Fibroblast of the conjunctiva (primary cell): ENCODE results near the gene TRAPPC2.

Experiments
- DNase-seq: peaks from one replicate; pipeline ENCODE4 v3.0.0-alpha.2; 2010; ENCODE audit warnings: low read depth

The TRAPPC2 gene

GRCh38 chrX:13734278-13735172 lies at the start of gene TRAPPC2, which contains the start of gene OFD1:
Gene TRAPPC2 (minus strand): TSS chrX:13734620. CDS start chrX:13719963, 14,657 bp downstream.
Gene OFD1 (plus strand): TSS chrX:13734748. CDS start chrX:13735072, 324 bp downstream.
- DNase-seq: peak; percentile 95

GRCh38 chrX:13780868-13781427 lies 46.5 kb upstream of the TRAPPC2 start:
- DNase-seq: no peak

- DNase-seq: peak; percentile 49
These were observed 44.5 kb upstream of the TRAPPC2 start for GRCh38 chrX:13778916-13779315.

- no peak for DNase-seq
These were observed 42.0 kb upstream of the TRAPPC2 start for GRCh38 chrX:13776387-13776786.

- no peak for DNase-seq
These were observed 41.4 kb upstream of the TRAPPC2 start for GRCh38 chrX:13775837-13776236.

- DNase-seq: no peak
These were observed 40.3 kb upstream of the TRAPPC2 start for GRCh38 chrX:13774696-13775095.

- DNase-seq: no peak
These were observed 35.7 kb upstream of the TRAPPC2 start for GRCh38 chrX:13770013-13770535.

- DNase-seq: no peak
These were observed 34.5 kb upstream of the TRAPPC2 start for GRCh38 chrX:13768939-13769338.

GRCh38 chrX:13764765-13765164 lies 30.3 kb upstream of the TRAPPC2 start:
- peak; percentile 10 for DNase-seq

GRCh38 chrX:13764281-13764680 lies 29.9 kb upstream of the TRAPPC2 start:
- no peak for DNase-seq

GRCh38 chrX:13763489-13763888 lies 29.1 kb upstream of the TRAPPC2 start:
- no peak for DNase-seq

GRCh38 chrX:13761606-13762414 lies 27.4 kb upstream of the TRAPPC2 start:
- peak; percentile 6 for DNase-seq

- no peak for DNase-seq
These were observed 26.0 kb upstream of the TRAPPC2 start for GRCh38 chrX:13760426-13760825.

GRCh38 chrX:13759152-13759718 lies 24.8 kb upstream of the TRAPPC2 start:
- DNase-seq: no peak

GRCh38 chrX:13756381-13756780 lies 22.0 kb upstream of the TRAPPC2 start:
- DNase-seq: no peak

GRCh38 chrX:13755254-13755653 lies 20.8 kb upstream of the TRAPPC2 start:
- DNase-seq: no peak

GRCh38 chrX:13754765-13755164 lies 20.3 kb upstream of the TRAPPC2 start:
- DNase-seq: no peak

- DNase-seq: no peak
These were observed 18.2 kb upstream of the TRAPPC2 start for GRCh38 chrX:13752646-13753045.

GRCh38 chrX:13752141-13752540 lies 17.7 kb upstream of the TRAPPC2 start:
- DNase-seq: no peak

- no peak for DNase-seq
These were observed 16.4 kb upstream of the TRAPPC2 start for GRCh38 chrX:13750812-13751211.

- no peak for DNase-seq
These were observed 15.8 kb upstream of the TRAPPC2 start for GRCh38 chrX:13750204-13750603.

- DNase-seq: no peak
These were observed 14.1 kb upstream of the TRAPPC2 start for GRCh38 chrX:13748486-13748885.
